Measurements from ENCODE around the gene ITGBL1.

ITGBL1 gene

GRCh38 chr13:101451641-101452040 lies 834 bp upstream of the ITGBL1 start:
- no peak for DNase-seq

- no peak for DNase-seq
Observed at GRCh38 chr13:101453784-101454201, 1.3 kb downstream of the ITGBL1 start.

- DNase-seq, result no peak
Observed at GRCh38 chr13:101454767-101455166, 2.3 kb downstream of the ITGBL1 start.

- DNase-seq, result no peak
Observed at GRCh38 chr13:101455863-101456262, 3.4 kb downstream of the ITGBL1 start.

GRCh38 chr13:101457176-101457575 lies 4.7 kb downstream of the ITGBL1 start:
- no peak for DNase-seq

GRCh38 chr13:101465877-101466276 lies 13.4 kb downstream of the ITGBL1 start:
- no peak for DNase-seq

GRCh38 chr13:101467415-101467814 lies 14.9 kb downstream of the ITGBL1 start:
- DNase-seq, result no peak

- no peak for DNase-seq
Observed at GRCh38 chr13:101473458-101473857, 21.0 kb downstream of the ITGBL1 start.

- DNase-seq, result no peak
Observed at GRCh38 chr13:101474419-101474957, 22.0 kb downstream of the ITGBL1 start.

- no peak for DNase-seq
Observed at GRCh38 chr13:101475536-101475935, 23.1 kb downstream of the ITGBL1 start.

GRCh38 chr13:101481421-101481820 lies 28.9 kb downstream of the ITGBL1 start:
- no peak for DNase-seq

GRCh38 chr13:101486708-101487437 lies 34.4 kb downstream of the ITGBL1 start:
- DNase-seq, result no peak

- no peak for DNase-seq
Observed at GRCh38 chr13:101487438-101487830, 35.0 kb downstream of the ITGBL1 start.

GRCh38 chr13:101488734-101489133 lies 36.3 kb downstream of the ITGBL1 start:
- no peak for DNase-seq

- no peak for DNase-seq
Observed at GRCh38 chr13:101489643-101490405, 37.3 kb downstream of the ITGBL1 start.

- DNase-seq, result no peak
Observed at GRCh38 chr13:101490406-101491015, 38.0 kb downstream of the ITGBL1 start.

- DNase-seq, result no peak
Observed at GRCh38 chr13:101492251-101492910, 39.9 kb downstream of the ITGBL1 start.

- no peak for DNase-seq
Observed at GRCh38 chr13:101493541-101493940, 41.1 kb downstream of the ITGBL1 start.

- DNase-seq, result no peak
Observed at GRCh38 chr13:101499406-101499805, 46.9 kb downstream of the ITGBL1 start.

- DNase-seq, result no peak
Observed at GRCh38 chr13:101502618-101503017, 50.1 kb downstream of the ITGBL1 start.

- no peak for DNase-seq
Observed at GRCh38 chr13:101511161-101511560, 58.7 kb downstream of the ITGBL1 start.

GRCh38 chr13:101511766-101512165 lies 59.3 kb downstream of the ITGBL1 start:
- no peak for DNase-seq

- DNase-seq, result no peak
Observed at GRCh38 chr13:101512650-101513049, 60.2 kb downstream of the ITGBL1 start.
